ENCODE results near the gene AFAP1L1. TPM values are rescaled to one million over a fixed set of nuclear protein-coding genes. Genes with fewer than 3 reads are reported as not detected.
A peak's percentile ranks its signal among the peaks of the same experiment; 100 is the strongest.

AFAP1L1 gene
- total and polyA plus RNA-seq, 9 of the 15 experiments (the other 6 are each of a cell fraction or from before 2014, with no cell fraction given) = 0.01 to 0.12 (median 0.03) TPM; not detected in 4

GRCh38 chr5:149227168-149227826 is 44.4 kb upstream of the AFAP1L1 start (continued):
- TF ChIP-seq JUNB (CRISPR knock-in tag; conservative IDR thresholded peaks at IDR 0.05) = no peak; the same call in 1 of the 2 replicates
- TF ChIP-seq ZSCAN32 (CRISPR knock-in tag; IDR thresholded peaks at IDR 0.05) = no peak
- no peak for TF ChIP-seq RBM15 (IDR thresholded peaks at IDR 0.05; ENCODE audit: insufficient read depth, low read length)
- no peak for TF ChIP-seq E2F3 (CRISPR knock-in tag; IDR thresholded peaks at IDR 0.05)
- no peak for TF ChIP-seq ZNF253 (CRISPR knock-in tag; conservative IDR thresholded peaks at IDR 0.05)
- no peak for TF ChIP-seq C11orf30 (IDR thresholded peaks at IDR 0.05; ENCODE audit: low read depth)
- TF ChIP-seq FOSL1 (tag; conservative IDR thresholded peaks at IDR 0.05) = peak; percentile 97
- TF ChIP-seq ZNF175 (CRISPR knock-in tag; IDR thresholded peaks at IDR 0.05; ENCODE audit: low read depth) = peak; percentile 37; the same call in 1 of the 2 replicates
- no peak for TF ChIP-seq ZNF354B (CRISPR knock-in tag; IDR thresholded peaks at IDR 0.05)
- no peak for TF ChIP-seq KLF6 (CRISPR knock-in tag; IDR thresholded peaks at IDR 0.05; ENCODE audit: borderline replicate concordance)
- TF ChIP-seq ZBTB8A (IDR thresholded peaks at IDR 0.05; ENCODE audit: partially characterized antibody) = no peak
- TF ChIP-seq ZNF655 (CRISPR knock-in tag; IDR thresholded peaks at IDR 0.05) = no peak
- TF ChIP-seq MLX (CRISPR knock-in tag; conservative IDR thresholded peaks at IDR 0.05) = no peak
- TF ChIP-seq, protein P1, sequence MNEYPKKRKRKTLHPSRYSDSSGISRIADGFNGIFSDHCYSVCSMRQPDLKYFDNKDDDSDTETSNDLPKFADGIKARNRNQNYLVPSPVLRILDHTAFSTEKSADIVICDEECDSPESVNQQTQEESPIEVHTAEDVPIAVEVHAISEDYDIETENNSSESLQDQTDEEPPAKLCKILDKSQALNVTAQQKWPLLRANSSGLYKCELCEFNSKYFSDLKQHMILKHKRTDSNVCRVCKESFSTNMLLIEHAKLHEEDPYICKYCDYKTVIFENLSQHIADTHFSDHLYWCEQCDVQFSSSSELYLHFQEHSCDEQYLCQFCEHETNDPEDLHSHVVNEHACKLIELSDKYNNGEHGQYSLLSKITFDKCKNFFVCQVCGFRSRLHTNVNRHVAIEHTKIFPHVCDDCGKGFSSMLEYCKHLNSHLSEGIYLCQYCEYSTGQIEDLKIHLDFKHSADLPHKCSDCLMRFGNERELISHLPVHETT (CRISPR knock-in tag; conservative IDR thresholded peaks at IDR 0.05 in 1 of 2, IDR thresholded peaks at IDR 0.05 in 1 of 2) = no peak
- TF ChIP-seq SP1 (CRISPR knock-in tag; IDR thresholded peaks at IDR 0.05) = no peak
- TF ChIP-seq ETV1 (tag; conservative IDR thresholded peaks at IDR 0.05; ENCODE audit: low read depth) = 0 out of 2 replicates have a peak, but pooled peaks have one; percentile 29
- no peak for TF ChIP-seq ATF1 (CRISPR knock-in tag; IDR thresholded peaks at IDR 0.05)
- no peak for TF ChIP-seq ATF1 (tag; IDR thresholded peaks at IDR 0.05)
- no peak for TF ChIP-seq NR4A1 (CRISPR knock-in tag; IDR thresholded peaks at IDR 0.05)
- TF ChIP-seq NR4A1 (tag; IDR thresholded peaks at IDR 0.05) = no peak
- TF ChIP-seq ADNP (tag; IDR thresholded peaks at IDR 0.05) = no peak
- no peak for TF ChIP-seq SRSF9 (IDR thresholded peaks at IDR 0.05; ENCODE audit: borderline replicate concordance, low read depth, low read length)
- no peak for TF ChIP-seq NFE2 (IDR thresholded peaks at IDR 0.05; ENCODE audit: low read depth)
- TF ChIP-seq ZNF134 (CRISPR knock-in tag; conservative IDR thresholded peaks at IDR 0.05) = no peak

Data from K562 (cell line).